ENCODE measurements around the gene RNPEPL1.
"Not testable (repeated sequence)": the region's sequence is repeated elsewhere in the genome, so short reads cannot be mapped to it uniquely, and the experiment has no call there.

- TF ChIP-seq, protein P1, sequence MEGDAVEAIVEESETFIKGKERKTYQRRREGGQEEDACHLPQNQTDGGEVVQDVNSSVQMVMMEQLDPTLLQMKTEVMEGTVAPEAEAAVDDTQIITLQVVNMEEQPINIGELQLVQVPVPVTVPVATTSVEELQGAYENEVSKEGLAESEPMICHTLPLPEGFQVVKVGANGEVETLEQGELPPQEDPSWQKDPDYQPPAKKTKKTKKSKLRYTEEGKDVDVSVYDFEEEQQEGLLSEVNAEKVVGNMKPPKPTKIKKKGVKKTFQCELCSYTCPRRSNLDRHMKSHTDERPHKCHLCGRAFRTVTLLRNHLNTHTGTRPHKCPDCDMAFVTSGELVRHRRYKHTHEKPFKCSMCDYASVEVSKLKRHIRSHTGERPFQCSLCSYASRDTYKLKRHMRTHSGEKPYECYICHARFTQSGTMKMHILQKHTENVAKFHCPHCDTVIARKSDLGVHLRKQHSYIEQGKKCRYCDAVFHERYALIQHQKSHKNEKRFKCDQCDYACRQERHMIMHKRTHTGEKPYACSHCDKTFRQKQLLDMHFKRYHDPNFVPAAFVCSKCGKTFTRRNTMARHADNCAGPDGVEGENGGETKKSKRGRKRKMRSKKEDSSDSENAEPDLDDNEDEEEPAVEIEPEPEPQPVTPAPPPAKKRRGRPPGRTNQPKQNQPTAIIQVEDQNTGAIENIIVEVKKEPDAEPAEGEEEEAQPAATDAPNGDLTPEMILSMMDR (IDR thresholded peaks at IDR 0.05), result not testable (repeated sequence)
- not testable (repeated sequence) for TF ChIP-seq POLR2A (IDR thresholded peaks at IDR 0.05)
Observed at GRCh38 chr2:240563231-240563630, 5.1 kb upstream of the RNPEPL1 start.

Data from Peyer's patch (tissue), 4 donors.